Caco-2 (cell line): Measurements from ENCODE around the gene FAM43A. TPM values are rescaled to one million over a fixed set of nuclear protein-coding genes. Genes with fewer than 3 reads are reported as not detected.

Experiments
- BruUV-seq: library from RNA; stranded (reverse); fragments of 400-500 nt; replicated peaks from 2 replicates; lab custom pipeline; 2021; lab: Mats Ljungman, UMichigan
- CTCF ChIA-PET: fragments of 300-600 bp; sonication (Branson Sonifier 250); formaldehyde crosslinking; loops from one replicate; lab custom pipeline; 2022; ENCODE audit warnings: antibody characterized with exemption; lab: Charles Lee
- POLR2A ChIA-PET: fragments of 300-600 bp; sonication (Branson Sonifier 250); formaldehyde crosslinking; loops from one replicate; lab custom pipeline; 2022; ENCODE audit warnings: antibody characterized with exemption; lab: Charles Lee
- DNase-seq, 2 experiments: peaks; one replicate each; pipeline versions ENCODE4 v3.0.0 to v3.0.0-alpha.2; 2020 to 2022
- H3K27me3 ChIP-seq: replicated peaks from 2 replicates; pipeline ENCODE4 v1.6.0; 2011; ENCODE audit warnings: low read length; ENCODE audit not compliant: control insufficient read depth, insufficient read depth
- H3K36me3 ChIP-seq: 2 replicates; pipeline ENCODE4 v1.5.1; 2011; ENCODE audit warnings: low read length; ENCODE audit not compliant: control insufficient read depth, insufficient read depth
- H3K4me1 ChIP-seq: fragments of 250-450 bp; sonication (Bioruptor Pico); 2 replicates; pipeline ENCODE4 v1.5.1; 2020; ENCODE audit warnings: mild to moderate bottlenecking
- H3K4me3 ChIP-seq: 2 replicates; pipeline ENCODE4 v1.5.1; 2011; ENCODE audit warnings: low read depth, mild to moderate bottlenecking, control low read depth, low read length
- H3K9me3 ChIP-seq: fragments of 250-450 bp; sonication (Bioruptor Pico); 2 replicates; pipeline ENCODE4 v1.5.1; 2020; ENCODE audit warnings: mild to moderate bottlenecking, moderate library complexity
- H3K27ac Mint-ChIP-seq: one replicate; pipeline ENCODE4 v1.8.0; 2022; ENCODE audit warnings: mixed read lengths; ENCODE audit not compliant: unreplicated experiment
- H3K27me3 Mint-ChIP-seq: one replicate; pipeline ENCODE4 v1.8.0; 2022; ENCODE audit warnings: mixed read lengths; ENCODE audit not compliant: insufficient read depth, unreplicated experiment
- H3K36me3 Mint-ChIP-seq: one replicate; pipeline ENCODE4 v1.8.0; 2022; ENCODE audit warnings: mild to moderate bottlenecking, mixed read lengths; ENCODE audit not compliant: insufficient read depth, unreplicated experiment
- H3K4me1 Mint-ChIP-seq: one replicate; pipeline ENCODE4 v1.8.0; 2022; ENCODE audit warnings: low read depth, mixed read lengths; ENCODE audit not compliant: unreplicated experiment
- H3K4me3 Mint-ChIP-seq: one replicate; pipeline ENCODE4 v1.8.0; 2022; ENCODE audit warnings: mild to moderate bottlenecking, moderate library complexity, mixed read lengths; ENCODE audit not compliant: unreplicated experiment
- H3K9me3 Mint-ChIP-seq: one replicate; pipeline ENCODE4 v1.8.0; 2022; ENCODE audit warnings: mixed read lengths; ENCODE audit not compliant: unreplicated experiment
- intact Hi-C: fragments of 100-400 bp; cut with micrococcal nuclease; formaldehyde crosslinking; loops from one replicate; pipeline ENCODE4 v1.10.0; 2022; ENCODE audit not compliant: unreplicated experiment
- total RNA-seq: library from RNA; stranded (reverse); gene quantifications from 2 replicates; pipeline ENCODE4 v1.2.3, GENCODE V29; 2022
- TF ChIP-seq, protein P1 (sequence below), 2 experiments: fragments of 200-600 bp in 1 of 2; IDR thresholded peaks; 1 replicate in 1 of 2; 2 replicates in 1 of 2; pipeline versions ENCODE4 v1.5.1 to v1.8.0; 2011 to 2022; ENCODE audit warnings: antibody characterized with exemption in 1 of 2, control low read depth in 1 of 2, inconsistent platforms in 1 of 2, low read depth in 1 of 2, low read length in 1 of 2, mild to moderate bottlenecking in 1 of 2, moderate library complexity in 1 of 2; ENCODE audit not compliant: insufficient read depth in 1 of 2, severe bottlenecking in 1 of 2, unreplicated experiment in 1 of 2

Gene FAM43A
- total RNA-seq, 1 experiment from 2014 or later: 3.5 TPM

DNA sequence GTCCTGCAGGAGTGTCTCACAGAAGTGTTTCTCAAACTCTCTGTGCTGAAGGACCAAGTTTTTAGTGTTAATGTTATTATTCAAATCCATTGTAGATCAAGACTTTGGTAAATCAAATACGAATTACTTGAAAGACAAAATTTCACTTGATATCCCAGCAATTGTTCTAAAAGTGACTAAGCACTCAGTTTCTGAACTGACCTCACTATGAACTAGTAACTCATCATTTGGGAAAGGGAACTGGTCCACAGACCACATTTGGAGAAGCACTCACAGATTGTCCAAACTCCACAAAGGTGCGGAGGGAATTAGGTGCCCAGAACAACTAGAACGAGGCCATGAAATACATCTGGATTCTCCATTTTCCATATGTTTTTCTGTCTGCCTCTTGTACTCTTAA lies 25.6 kb downstream of the FAM43A start:
- no peaks in the 10 kb centered on the region for H3K36me3 Mint-ChIP-seq
- no peaks in the 10 kb centered on the region for H3K36me3 ChIP-seq
- CTCF ChIA-PET: interaction anchor here (0.7 kb wide), 1 partner anchor 141 kb away, joined by 4 read pairs; no protein-coding TSS in a partner anchor
- TF ChIP-seq, protein P1, sequence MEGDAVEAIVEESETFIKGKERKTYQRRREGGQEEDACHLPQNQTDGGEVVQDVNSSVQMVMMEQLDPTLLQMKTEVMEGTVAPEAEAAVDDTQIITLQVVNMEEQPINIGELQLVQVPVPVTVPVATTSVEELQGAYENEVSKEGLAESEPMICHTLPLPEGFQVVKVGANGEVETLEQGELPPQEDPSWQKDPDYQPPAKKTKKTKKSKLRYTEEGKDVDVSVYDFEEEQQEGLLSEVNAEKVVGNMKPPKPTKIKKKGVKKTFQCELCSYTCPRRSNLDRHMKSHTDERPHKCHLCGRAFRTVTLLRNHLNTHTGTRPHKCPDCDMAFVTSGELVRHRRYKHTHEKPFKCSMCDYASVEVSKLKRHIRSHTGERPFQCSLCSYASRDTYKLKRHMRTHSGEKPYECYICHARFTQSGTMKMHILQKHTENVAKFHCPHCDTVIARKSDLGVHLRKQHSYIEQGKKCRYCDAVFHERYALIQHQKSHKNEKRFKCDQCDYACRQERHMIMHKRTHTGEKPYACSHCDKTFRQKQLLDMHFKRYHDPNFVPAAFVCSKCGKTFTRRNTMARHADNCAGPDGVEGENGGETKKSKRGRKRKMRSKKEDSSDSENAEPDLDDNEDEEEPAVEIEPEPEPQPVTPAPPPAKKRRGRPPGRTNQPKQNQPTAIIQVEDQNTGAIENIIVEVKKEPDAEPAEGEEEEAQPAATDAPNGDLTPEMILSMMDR (IDR thresholded peaks at IDR 0.05; ENCODE audit: insufficient read depth in 1 of 2, low read depth in 1 of 2, low read length in 1 of 2, severe bottlenecking in 1 of 2, unreplicated experiment in 1 of 2): no peak
- no peaks in the 10 kb centered on the region for H3K27me3 Mint-ChIP-seq
- H3K9me3 ChIP-seq: no peaks in the 10 kb centered on the region
- no peak for DNase-seq
- H3K4me3 ChIP-seq: no peak overlapping the region
- no peaks in the 10 kb centered on the region for H3K9me3 Mint-ChIP-seq
- no peak overlapping the region for H3K27ac Mint-ChIP-seq
- intact Hi-C loops: no loop called here
- POLR2A ChIA-PET: no interaction called here
- BruUV-seq: no TSS peak
- no peaks in the 10 kb centered on the region for H3K27me3 ChIP-seq
- no peak overlapping the region for H3K4me3 Mint-ChIP-seq
- H3K4me1 ChIP-seq: no peaks in the 10 kb centered on the region
- peaks cover 16% of the 10 kb centered on the region for H3K4me1 Mint-ChIP-seq

DNA sequence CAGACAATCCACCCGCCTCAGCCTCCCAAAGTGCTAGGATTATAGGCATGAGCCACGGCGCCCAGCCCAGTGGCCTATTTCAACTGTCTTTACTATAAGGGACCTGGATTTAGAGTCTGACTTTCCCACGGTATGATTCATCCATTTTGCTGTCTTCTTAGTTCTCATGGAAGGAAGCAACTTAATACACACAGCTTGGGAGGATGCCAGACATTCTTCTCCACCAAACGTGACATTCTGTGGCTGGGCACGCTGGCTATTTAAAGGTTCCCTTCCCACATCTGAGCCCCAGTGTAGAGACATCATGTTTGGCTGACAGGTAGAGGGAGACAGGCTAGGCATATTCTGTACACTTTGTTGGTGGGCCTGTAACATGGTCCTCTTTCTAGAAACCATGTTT lies 26.2 kb downstream of the FAM43A start:
- CTCF ChIA-PET: interaction anchor here (0.7 kb wide), 1 partner anchor 140 kb away, joined by 4 read pairs; no protein-coding TSS in a partner anchor
- Histone ChIP-seq H3K9me3 (no peaks in the 10 kb centered on the region), H3K4me1 (no peaks in the 10 kb centered on the region), H3K36me3 (no peaks in the 10 kb centered on the region), H3K27me3 (no peaks in the 10 kb centered on the region), H3K4me3 (no peak overlapping the region)
- POLR2A ChIA-PET: no interaction called here
- Mint-ChIP-seq H3K4me3 (no peak overlapping the region), H3K27ac (no peak overlapping the region), H3K36me3 (no peaks in the 10 kb centered on the region), H3K9me3 (no peaks in the 10 kb centered on the region), H3K27me3 (no peaks in the 10 kb centered on the region), H3K4me1 (peaks cover 12% of the 10 kb centered on the region)
- TF ChIP-seq, protein P1 (IDR thresholded peaks at IDR 0.05; ENCODE audit: insufficient read depth in 1 of 2, low read depth in 1 of 2, low read length in 1 of 2, severe bottlenecking in 1 of 2, unreplicated experiment in 1 of 2): no peak
- DNase-seq: no peak
- intact Hi-C loops: no loop called here
- BruUV-seq: no TSS peak

DNA sequence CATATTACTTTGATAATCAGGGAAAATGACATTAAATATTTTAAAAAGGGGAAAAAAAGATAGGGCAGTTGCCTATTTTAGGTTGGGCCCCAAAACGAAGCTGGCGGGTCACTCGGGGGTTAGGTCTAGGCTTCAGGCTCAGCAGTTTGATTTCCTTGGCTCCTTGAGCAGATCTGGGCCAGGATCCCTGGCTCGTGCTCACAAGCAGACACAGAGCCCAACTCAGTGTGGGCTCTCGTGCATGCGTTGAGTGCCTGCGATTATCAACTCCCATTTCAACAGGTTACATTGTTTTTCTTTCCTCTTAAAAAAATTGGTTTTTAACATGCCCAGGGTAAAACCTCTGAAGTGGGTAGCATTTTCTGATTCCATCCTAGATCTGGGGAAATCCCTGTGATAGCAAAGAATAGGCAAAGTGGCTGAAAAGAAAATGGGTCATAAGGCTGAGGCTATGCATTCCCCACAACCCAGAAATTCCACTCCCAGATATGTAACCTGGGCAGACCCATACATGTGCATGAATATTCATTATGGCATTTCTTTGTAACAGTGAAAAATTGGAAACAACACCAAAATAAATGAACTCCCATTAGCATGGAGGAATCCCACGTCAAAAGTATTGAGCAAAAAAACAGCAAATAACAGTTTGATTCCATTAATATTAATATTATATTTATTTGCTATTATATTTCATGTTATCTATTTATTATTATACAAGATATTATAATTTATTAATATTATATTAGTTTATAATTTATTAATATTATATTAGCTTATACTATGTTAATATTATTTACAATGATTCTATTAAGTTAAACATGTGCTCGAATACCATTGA lies 27.8 kb downstream of the FAM43A start:
- H3K4me3 ChIP-seq: no peak overlapping the region
- CTCF ChIA-PET: no interaction called here
- H3K4me1 ChIP-seq: no peaks in the 10 kb centered on the region
- H3K4me1 Mint-ChIP-seq: peaks cover 12% of the 10 kb centered on the region
- POLR2A ChIA-PET: no interaction called here
- TF ChIP-seq, protein P1 (IDR thresholded peaks at IDR 0.05; ENCODE audit: insufficient read depth in 1 of 2, low read depth in 1 of 2, low read length in 1 of 2, severe bottlenecking in 1 of 2, unreplicated experiment in 1 of 2): no peak
- no peak overlapping the region for H3K27ac Mint-ChIP-seq
- H3K9me3 ChIP-seq: no peaks in the 10 kb centered on the region
- no TSS peak for BruUV-seq
- no peaks in the 10 kb centered on the region for H3K9me3 Mint-ChIP-seq
- no peak for DNase-seq
- H3K4me3 Mint-ChIP-seq: no peak overlapping the region
- H3K27me3 Mint-ChIP-seq: no peaks in the 10 kb centered on the region
- no peaks in the 10 kb centered on the region for H3K27me3 ChIP-seq
- intact Hi-C loops: no loop called here
- H3K36me3 ChIP-seq: no peaks in the 10 kb centered on the region
- no peaks in the 10 kb centered on the region for H3K36me3 Mint-ChIP-seq
